Erythroblast (primary cell): ENCODE measurements around the gene FAM107B.
"Not testable (repeated sequence)": the region's sequence is repeated elsewhere in the genome, so short reads cannot be mapped to it uniquely, and the experiment has no call there.

Experiments used
- DNase-seq, 2 experiments: peaks; one replicate each; lab custom pipeline; 2025; lab: John Stamatoyannopoulos, UW
- GATA1 ChIP-seq: IDR thresholded peaks from 2 replicates; pipeline ENCODE4 v1.6.1; 2011; ENCODE audit warnings: low read depth, mild to moderate bottlenecking, control low read depth, low read length, moderate library complexity
- POLR2A ChIP-seq: IDR thresholded peaks from 2 replicates; pipeline ENCODE4 v1.6.1; 2011; ENCODE audit warnings: mild to moderate bottlenecking, low read length

FAM107B gene

GRCh38 chr10:14664345-14664744, 110.4 kb downstream of the FAM107B start:
- DNase-seq: no peak
- TF ChIP-seq POLR2A (no peak), GATA1 (no peak)

GRCh38 chr10:14661818-14662217, 112.9 kb downstream of the FAM107B start:
- no peak for TF ChIP-seq POLR2A
- TF ChIP-seq GATA1: no peak
- DNase-seq: no peak

DNA sequence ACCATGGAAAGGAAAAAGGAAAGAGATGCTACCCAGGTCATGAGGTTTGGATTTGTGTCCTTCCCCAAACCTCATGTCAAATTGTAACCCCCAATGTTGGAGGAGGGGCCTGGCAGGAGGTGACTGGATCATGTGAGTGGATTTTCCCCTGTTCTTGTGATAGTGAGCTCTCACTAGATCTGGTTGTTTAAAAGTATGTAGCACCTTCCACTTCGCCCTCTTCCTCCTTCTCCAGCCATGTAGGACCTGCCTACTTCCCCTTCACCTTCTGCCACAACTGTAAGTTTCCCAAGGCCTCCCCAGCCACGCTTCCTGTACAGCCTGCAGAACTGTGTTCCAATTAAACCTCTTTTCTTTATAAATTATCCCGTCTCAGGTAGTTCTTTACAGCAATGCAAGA, 113.9 kb downstream of the FAM107B start:
- DNase-seq: no peak
- no peak for TF ChIP-seq GATA1
- TF ChIP-seq POLR2A: no peak

DNA sequence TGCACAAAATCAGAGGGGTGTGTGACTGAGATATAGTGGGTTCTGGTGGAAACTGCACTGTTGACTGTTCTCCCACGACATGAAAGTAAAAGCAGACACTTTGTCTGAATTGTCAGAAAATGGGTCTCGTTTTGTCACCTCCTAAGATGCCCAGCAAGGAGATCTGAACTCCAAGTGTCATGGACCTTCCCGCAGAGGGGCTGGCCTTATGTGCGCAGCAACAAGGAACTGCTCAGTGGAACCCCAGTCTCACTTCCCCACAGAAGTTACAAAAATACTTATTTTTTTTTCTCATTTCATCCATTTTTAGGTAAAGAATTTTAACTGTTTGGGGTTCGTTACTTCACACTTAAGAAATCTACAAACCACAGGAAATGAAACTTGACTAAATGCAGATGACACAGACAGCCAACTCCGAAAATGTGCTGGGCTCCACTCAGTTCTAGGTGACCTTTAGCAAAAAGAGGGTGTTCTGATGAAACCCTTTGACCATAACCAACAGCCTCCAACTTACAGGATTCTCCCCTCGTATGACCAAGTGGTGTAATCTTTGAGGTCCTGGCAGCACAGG, 115.0 kb downstream of the FAM107B start:
- DNase-seq: no peak
- TF ChIP-seq POLR2A (no peak), GATA1 (no peak)

DNA sequence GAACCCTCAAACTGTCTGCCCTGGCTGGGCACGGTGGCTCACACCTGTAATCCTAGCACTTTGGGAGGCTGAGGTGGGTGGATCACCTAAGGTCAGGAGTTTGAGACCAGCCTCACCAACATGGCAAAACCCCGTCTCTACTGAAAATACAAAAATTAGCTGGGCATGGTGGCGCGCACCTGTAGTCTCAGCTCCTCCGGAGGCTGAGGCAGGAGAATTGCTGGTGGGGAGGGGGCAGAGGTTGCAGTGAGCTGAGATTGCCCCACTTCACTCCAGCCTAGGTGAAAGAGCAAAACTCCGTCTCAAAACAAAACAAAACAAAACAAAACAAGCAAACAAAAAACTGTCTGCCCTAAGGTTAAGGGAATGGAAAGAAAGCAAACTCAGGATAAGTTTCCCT, 115.6 kb downstream of the FAM107B start:
- not testable (repeated sequence) for DNase-seq

DNA sequence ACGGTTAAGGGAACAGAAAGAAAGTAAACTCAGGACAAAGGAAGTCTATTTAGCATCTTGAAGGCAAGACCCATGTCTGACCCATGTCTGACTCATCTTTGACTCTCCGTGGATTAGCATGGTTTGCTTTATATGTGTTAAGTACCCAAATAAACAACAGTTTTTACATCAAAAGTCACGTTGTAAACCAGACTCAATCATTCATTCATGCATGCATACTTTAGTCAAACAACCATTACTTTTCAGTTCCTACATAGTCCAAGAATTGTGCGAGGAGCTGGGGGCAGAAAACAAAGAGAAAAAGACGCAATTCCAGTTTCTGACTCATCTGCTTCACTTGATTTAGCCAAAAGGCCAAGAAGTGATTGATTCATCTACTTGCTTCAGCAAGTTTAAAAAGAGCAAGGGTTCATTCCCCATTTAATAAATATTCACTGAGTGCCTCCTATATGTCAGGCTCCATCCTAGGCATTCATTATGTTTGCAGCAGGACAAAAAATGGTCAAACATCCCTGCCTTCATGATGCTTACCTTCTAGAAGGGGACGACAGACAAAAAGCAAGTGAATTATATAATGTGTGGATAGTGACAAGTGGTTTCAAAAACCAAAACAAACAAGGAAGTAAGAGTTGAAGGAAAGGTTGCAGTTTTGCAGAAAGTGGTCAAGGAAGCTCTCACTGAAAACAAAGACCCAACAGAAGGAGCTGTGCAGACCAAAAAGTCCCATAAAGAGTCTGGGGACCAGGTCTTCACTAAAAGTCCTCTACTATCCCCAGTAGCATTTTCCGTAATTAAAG, 116.2 kb downstream of the FAM107B start:
- DNase-seq: no peak
- TF ChIP-seq POLR2A: no peak
- no peak for TF ChIP-seq GATA1

DNA sequence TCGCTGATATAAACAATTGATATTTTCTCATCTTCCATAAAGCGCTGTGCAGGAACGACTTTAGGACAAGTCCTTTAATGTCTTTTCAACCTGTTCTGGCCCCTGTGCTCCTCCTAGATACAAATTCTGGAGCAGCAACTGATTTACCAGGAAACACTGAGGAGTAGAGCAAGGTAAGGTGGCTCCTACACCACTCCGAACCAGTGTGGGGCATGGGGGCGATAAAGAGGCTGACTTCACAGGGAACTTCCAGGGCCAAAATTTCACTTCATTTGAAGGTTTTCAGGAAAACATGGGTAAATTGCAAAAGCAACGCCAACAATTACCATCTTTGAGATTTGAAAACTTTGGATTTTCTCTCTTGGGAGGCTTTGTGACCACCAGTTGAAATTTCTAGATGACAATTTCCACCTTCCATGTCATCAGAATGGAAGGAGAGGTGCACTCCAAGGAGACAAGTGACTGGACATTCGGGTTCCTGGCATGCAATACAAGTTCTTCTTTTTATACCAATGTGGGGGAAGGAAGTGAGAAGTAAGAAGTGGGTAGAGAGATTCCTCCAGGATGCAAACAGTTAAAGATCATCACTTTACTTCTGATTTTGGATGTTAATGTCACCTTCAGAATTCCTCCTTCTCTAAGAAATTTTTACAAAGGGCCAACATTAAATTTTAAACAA, 118.5 kb downstream of the FAM107B start:
- TF ChIP-seq GATA1 (no peak), POLR2A (no peak)
- no peak for DNase-seq

- no peak for DNase-seq
- TF ChIP-seq POLR2A (no peak), GATA1 (no peak)
Observed at GRCh38 chr10:14654821-14655382, 119.8 kb downstream of the FAM107B start.

DNA sequence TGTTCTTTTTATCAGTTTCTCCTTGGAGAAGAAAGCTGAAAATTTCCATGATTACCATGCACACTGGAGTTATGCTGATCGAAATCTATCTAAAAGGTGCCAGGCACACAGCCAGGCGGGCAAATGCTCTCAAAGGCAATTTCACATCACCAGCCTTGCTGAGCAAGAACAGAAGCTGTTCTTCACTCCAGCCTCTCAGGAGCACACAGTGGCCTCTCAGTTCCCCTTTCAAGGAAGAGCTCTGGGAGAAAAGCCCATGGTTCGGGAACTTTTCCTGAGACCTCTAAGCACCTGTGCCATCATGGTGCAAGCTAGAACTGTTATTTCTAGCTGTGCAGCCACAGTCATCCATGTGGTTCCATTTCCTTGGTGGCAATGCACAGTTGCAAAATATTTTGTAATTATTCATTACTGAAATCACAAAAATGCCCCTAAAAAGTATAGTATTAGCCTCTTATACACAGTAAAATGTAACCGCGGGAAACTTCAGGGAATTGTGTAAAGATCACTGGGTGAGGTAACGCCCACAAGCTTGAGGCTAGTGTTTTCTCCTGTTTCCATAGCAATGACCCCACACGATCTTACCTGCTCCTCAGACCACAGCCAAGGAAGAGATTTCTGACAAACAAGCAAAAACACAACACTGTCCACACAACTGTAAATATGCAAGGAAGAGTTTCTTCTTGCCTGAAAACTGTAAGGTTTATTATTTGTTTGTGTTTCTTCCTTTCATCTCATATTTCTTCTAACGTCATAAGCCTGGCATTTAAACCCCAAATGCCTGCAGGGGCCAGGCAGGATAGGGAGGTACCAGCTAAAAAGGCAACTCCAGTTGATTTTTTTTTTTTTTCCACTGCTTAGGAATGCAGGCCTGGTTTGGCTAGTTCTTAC, 121.2 kb downstream of the FAM107B start:
- DNase-seq: no peak
- TF ChIP-seq POLR2A: no peak

GRCh38 chr10:14652816-14653215, 121.9 kb downstream of the FAM107B start:
- DNase-seq: no peak
- TF ChIP-seq POLR2A (no peak), GATA1 (no peak)

- DNase-seq: no peak
- TF ChIP-seq POLR2A (no peak), GATA1 (no peak)
Observed at GRCh38 chr10:14652067-14652466, 122.6 kb downstream of the FAM107B start.

GRCh38 chr10:14649739-14650138, 125.0 kb downstream of the FAM107B start:
- DNase-seq: no peak

DNA sequence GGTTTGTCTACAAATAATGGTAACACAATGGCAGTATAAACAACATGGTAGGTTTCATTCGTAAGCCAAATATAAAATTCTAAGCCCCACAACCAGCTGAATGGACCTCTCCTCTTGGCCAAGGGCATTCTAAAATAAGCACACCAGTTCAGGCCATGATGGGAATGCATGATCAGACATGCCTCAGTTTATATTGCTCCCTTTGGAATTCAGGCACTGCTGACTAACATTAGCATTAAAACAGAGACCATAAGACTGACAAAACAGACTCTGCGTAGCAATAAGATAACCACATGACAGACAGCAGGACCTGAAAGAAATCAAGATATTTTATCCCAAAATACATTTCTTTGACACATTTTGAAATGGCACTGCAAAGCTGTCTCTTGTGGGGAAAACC, 125.8 kb downstream of the FAM107B start:
- no peak for DNase-seq
- TF ChIP-seq GATA1 (no peak), POLR2A (no peak)

More at GRCh38 chr10:14649739-14650138, 125.0 kb downstream of the FAM107B start:
- TF ChIP-seq POLR2A (no peak), GATA1 (no peak)
